CD4-positive, alpha-beta T cell treated with Interleukin-1 beta for 1 hour (primary cell): Measurements from ENCODE around the gene KIAA1586.
A peak's percentile ranks its signal among the peaks of the same experiment; 100 is the strongest.
"Not testable (repeated sequence)": the region's sequence is repeated elsewhere in the genome, so short reads cannot be mapped to it uniquely, and the experiment has no call there.

Experiments
- DNase-seq, 2 donors: peaks; one replicate each; pipeline ENCODE4 v3.0.0-alpha.2; 2020 to 2022

The KIAA1586 gene

DNA sequence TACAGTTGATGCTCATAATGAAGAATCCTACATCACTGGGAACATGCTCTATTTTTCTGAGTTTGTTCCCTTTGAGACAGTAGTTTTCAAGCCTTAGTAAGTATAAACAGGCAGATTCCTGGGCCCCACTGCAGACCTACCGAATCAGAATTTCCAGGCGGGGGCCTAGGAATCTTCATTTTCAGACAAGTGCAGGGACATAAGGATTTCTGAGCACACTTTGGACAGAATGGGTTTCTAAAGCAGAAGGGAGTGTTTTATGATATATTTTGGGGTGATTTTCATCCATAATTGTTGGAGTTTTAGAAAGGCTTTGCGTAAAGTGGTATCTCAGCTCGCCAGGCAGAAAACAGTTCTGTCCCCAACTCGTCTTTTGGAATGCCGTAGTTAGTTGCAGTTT lies 1.4 kb downstream of the KIAA1586 start:
- DNase-seq, result not testable (repeated sequence)

DNA sequence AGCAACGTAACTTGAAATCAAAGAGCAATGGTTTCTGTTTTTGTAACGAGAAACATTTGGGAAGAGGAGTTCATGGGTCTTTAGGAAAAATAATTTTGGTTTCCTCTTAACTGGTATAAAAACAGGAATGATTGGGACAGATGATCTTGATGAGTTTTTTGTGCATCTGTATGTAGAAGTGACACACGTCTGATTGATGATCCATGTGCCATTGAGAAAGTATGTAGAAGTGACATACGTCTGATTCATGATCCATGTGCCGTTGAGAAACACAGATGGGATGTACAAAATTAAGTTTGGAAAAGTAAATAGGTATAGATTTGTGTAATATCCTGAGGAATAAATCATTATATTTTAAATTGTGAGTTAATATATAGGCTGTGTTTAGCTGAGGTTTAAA lies 2.1 kb downstream of the KIAA1586 start:
- DNase-seq, result no peak

DNA sequence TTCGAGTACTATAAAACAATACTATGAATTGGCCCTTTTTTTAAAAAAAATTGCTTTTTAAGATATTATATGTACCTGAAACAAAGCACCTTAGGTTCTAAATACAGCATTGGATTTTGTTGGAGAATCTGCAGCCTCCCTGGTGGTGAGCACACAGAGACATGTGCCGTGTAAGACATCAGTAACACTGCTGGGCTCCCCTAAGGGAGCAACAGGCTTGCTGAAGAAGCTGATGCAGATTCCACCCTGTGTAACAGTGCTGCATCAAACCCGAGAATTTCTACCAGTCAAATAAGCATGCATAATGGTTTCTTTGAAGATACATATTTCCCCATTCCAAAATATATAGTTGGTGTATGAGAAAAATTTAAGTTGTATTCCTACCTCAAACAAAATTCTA lies 17.4 kb downstream of the KIAA1586 start:
- no peak for DNase-seq

DNA sequence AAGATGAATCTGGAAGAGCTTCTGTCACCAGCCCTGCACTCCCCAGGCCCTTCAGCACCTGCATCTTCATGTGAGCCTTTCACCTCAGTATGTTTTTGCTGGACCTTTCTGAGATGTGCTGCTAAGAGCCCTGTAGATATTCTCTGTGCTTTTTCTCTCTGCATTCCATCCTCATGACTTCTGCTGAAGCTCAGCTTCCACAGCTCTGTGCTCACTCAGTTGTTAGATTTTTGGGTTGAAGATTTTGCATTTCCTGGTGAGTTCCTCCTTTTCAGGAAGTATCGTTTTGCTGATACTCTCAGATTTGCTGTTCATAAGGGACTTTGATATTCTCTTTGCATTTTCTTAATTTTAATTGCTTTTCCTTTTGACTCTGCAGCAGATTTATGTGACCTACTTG lies 18.3 kb downstream of the KIAA1586 start:
- DNase-seq, result no peak

DNA sequence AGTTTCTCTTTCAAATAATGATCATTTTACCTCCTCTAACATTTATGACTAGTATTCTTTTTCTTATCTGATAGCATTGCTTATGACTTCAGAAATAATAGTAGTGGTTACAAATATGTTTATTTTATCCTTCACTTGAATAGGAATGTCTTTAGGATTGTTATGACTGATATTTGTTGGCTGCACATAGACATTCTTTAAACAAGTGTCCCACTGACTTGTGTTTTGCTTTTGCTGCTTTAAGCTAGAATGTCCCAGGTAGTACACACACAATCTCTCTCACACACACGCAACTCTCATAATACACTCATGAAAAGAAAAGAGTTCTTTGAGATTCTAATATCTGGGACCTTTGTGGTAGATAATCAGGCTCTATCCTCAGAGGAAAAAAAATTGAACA lies 21.6 kb downstream of the KIAA1586 start:
- DNase-seq, result no peak

DNA sequence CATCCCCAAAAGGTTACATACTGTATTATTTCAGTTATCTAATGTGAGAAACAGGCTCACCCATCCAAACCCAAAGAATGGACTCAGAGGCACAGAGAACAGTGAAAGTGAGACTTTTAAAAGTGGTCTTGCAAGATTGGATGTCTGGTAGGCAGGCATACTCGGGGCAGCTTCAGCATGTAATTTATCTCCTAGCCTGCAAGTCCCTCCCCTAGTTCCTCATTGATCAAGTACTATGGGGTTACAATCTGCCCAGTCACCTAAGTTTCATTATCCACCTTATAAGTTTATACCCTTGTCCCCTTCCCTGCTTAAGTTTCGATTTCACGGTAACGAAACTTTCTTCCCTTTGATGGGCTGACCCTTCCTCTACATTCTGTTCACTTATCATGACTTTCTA lies 22.7 kb downstream of the KIAA1586 start:
- no peak for DNase-seq

DNA sequence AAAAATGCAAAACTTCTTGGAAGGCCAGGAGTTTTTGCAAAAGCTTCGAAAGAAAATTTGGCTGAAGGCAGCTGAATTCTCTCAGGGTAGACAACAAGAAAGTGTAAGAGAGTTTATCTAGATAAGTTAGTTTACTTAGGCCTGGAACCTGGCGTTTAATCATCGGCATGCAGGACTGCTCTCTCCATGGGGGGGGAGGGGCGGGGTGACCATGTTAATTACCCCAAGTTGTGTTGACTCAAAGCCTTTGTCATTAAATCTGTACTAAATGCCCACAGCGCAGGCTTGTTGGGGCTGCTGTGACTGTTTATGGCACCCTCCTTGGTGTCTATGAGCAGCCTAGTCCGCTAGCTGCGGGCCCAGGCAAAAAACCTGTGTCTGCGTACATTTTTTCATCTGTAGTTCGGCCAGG lies 23.4 kb downstream of the KIAA1586 start:
- DNase-seq, result no peak

DNA sequence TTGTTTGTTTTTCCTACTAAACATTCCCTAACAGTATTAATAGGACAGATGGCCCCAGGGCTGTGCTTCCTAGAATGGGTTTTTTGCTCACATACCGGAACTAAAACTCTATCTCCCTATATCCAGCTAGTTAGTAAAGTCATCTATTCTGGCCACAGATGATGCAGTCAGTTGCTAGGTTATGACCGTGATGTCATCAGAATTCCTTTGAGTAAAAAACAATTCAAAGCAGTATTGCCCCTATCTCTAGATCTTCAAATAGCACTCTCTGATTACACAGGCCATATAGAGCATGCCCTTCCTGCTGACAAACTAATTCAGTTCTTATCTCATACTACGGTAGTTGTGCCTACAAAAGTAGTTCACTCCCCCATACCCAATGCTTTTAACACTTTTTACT lies 25.6 kb downstream of the KIAA1586 start:
- no peak for DNase-seq

DNA sequence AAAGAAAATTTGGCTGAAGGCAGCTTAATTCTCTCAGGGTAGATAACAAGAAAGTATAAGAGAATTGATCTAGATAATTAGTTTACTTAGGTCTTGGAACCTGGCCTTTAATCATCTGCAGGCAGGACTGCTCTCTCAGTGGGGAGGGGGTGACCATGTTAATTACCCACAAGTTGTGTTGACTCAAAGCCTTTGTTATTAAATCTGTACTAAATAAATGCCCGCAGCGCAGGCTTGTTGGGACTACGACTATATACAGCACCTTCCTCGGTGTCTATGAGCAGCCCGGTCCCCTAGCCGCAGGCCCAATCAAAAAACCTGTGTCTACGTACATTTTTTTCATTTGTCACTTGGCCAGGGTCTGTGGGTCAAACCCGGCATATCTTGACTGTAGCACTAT lies 27.9 kb downstream of the KIAA1586 start:
- DNase-seq, result no peak

DNA sequence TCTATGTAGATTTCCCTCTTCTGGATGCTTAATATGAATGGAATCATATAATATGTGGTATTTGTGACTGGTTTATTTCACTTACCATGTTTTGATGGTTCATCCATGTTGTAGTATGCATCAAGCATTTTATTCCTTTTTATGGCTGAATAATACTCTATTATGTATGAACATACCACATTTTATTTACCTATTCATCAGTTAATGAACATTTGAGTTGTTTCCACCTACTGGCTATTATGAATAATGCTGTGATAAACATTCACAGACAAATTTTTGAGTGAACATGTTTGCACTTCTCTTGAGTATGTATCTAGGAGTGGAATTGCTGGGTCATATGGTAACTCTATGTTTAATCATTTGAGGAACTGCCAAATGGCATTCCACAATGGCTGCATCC lies 28.6 kb downstream of the KIAA1586 start:
- DNase-seq, result no peak

DNA sequence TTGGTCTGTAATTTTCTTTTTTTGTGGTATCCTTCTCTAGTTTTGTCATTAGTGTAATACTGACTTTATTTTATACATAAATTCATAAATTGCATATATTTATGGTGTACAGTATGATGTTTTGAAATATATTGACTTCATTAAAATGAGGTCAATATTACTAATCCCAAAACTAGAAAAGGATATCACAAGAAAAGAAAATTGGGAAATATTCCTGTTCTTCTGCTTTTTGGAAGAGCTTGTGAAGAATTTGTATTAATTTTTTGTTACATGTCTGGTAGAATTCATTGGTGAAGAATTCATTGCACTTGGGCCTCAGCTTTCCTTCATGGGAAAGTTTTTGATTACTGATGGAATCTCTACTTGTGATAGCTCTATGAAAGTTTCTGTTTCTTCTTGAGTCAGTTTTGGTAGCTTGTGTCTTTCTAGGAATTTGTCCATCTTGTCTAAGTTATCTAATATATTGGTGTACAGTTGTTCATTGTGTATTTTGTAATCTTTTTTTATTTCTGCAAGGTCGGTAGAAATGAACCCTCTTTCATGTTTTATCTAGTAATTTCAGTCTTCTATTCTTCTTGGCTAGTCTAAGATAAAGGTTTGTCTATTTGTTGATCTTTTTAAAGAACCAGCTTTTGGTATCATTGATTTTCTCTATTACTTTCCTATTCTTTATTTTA lies 32.2 kb downstream of the KIAA1586 start:
- DNase-seq, result no peak

DNA sequence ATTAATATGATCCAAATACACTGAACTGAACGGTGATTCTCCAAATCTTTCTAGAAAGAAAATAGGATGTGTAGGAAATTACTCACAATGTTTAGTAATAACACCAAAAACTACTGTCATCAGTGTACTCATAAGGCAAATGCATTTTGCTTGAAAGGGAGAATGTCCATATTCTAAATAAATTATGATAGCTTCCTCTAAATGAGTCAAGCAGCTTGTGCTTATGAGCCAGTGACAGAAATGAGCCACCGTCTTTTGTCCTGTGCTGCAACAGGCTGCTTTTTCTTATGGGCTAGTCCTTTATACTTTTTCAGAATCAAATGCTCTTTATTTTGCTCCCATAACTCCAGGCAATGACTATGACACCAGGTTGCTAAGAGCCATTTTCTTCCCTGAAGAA lies 39.0 kb downstream of the KIAA1586 start:
- DNase-seq, result no peak

DNA sequence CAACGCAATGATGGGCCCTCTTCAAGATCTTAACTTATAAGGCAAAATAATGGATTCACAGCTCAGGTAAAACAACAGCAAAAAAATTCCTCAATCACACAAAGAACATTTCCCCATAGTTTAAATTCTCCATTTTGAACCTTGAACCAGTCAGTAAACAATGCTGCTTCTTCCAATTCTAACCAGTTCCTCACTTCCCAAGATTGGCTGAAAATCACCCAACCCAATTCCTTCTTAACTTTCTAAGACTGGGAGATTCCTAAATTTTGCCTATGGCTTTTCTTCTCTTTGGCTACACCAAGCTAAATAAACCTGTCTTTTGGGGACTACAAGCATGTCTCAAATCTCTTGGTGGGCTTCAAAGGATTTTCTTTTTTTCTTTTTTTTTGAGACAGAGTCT lies 40.4 kb downstream of the KIAA1586 start:
- no peak for DNase-seq

DNA sequence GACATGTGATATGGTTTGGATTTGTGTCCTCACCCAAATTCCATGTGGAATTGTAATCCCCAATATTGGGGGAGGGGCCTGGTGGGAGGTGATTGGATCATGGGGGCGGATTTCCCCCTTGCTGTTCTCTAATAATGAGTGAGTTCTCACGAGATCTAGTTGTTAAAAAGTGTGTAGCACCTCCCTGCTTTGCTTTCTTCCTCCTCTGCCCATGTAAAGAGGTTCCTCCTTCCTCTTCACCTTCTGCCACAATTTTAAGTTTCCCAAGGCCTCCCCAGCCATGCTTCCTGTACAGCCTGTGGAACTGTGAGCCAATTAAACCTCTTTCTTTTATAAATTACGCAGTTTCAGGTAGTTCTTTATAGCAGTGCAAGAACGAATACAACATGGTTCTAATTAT lies 41.4 kb downstream of the KIAA1586 start:
- DNase-seq, result no peak

DNA sequence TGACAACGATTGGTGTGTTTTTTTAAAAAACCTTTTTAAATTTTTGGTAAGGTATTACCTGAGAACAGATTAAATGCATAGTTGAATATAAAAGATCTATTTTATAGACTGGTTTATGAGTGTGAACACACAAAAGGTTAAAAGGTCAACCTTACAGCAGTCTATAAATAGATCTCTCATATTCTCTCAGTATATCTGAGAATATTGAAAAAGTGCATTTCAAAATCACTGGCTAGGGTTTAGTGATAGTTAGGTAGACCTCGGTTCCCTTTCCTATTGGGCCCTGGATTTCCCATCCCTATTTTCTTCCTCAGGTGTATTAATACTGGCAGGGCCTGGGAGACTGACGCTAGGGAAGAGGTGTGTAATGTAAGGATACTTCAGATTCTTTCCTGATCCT lies 42.8 kb downstream of the KIAA1586 start:
- no peak for DNase-seq

DNA sequence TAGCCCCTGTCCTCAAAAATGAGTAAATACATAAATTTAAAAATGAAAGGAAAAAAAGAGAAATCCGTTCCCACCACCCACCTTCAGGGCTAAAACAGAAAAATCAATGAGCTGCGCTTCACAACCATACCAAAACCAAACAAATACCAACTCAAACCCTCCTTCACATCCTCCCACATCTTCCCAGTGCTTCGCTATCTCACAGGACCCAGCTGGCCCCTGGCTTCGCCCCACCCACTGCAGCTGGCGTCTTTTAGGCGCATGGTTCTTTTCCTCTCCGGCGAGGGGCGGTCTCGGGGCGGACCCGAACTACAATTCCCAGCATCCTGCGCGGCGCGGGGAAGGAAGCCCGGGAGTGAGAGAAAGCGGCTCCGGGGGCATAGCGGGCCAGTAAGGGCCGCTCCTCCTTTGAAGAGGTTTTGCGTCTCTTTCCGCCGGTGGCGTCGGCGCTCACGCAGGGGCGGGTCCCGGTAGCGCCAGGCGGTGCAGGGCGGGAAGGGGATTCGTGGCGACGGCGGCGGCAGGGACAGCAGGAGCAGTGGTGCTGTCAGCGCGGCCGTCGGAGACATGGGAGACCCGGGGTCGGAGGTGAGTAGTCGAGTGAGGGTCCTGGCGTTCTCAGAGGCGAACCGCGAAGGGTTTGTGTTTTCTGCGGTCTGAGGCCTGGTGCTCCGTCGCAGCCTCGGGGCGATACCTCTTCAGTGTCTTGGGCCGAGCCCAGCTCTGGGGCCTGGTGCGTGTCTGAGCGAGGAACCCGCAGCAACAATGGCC lies 43.4 kb downstream of the KIAA1586 start, which contains the start of gene ZNF451:
Gene ZNF451 (plus strand): TSS at position 502 of the 771 bp plus-strand sequence. CDS start 66 bp downstream, at position 568.
- peak; percentile 95 to 96 for DNase-seq

DNA sequence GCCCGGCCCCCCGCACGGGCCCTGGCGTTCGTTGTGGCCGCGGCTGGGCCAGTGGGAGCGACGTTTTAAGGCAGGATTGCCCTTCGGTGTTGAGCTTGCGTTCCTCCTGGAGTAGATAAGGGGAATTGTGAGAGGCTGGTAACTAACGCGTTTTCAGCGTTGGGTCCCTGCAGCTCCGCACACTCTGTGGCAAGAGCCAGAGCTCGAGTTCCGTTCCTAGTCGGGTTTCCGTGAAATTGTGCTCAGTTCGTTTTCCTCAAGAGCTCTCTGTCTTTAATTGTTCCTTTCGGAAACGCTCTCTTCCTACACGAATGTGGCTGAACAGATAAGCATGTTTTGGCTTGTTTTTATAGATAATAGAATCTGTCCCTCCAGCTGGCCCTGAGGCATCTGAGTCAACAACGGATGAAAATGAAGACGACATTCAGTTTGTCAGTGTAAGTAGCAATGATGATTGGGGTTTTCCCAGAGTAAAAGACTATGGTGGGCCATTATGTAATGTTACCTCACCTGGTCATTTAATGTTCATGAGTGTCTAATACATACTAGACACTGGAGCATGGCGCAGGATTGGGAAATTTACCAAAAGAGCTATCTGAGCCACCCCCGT lies 44.1 kb downstream of the KIAA1586 start:
- DNase-seq, result not testable (repeated sequence)

DNA sequence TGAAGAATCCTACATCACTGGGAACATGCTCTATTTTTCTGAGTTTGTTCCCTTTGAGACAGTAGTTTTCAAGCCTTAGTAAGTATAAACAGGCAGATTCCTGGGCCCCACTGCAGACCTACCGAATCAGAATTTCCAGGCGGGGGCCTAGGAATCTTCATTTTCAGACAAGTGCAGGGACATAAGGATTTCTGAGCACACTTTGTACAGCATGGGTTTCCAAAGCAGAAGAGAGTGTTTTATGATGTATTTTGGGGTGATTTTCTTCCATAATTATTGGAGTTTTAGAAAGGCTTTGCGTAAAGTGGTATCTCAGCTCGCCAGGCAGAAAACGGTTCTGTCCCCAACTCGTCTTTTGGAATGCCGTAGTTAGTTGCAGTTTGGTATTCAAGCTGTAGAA lies 44.9 kb downstream of the KIAA1586 start:
- DNase-seq, result not testable (repeated sequence)

DNA sequence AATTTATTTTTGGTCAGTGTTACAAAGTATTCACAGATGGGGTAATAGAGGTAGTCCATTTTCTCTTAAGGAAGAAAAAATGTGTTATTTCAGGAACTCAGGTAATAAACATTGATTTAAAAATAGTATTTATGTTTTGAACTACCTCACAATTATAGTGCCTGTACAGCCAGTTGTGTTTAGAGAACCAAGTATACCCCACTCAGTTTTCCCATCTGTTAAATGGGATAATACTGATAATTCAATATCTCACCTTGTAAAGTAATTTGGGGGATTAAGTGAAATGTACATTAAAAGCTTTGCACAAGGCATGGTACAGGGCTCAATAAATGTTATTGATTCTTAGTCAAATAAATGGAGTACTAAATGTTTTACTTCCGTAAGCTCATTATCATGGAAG lies 48.2 kb downstream of the KIAA1586 start:
- no peak for DNase-seq

DNA sequence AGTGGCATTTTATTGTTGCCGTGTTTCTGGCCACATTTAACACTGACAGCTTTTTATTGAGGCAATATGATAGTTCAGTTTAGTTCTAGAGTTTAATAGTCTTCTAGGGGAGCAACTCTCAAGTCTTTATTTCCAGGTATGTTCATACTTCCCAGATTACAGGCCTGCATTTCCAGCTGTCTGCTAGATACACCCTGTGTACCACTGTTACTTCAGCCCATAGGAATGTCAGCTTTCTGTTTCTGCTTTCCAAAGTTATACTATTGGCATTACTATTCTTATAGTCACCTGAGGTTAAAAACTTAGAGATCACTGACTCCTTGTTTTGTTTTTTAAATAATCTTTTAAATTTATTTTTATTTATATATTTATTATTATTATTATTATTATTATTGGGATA lies 51.1 kb downstream of the KIAA1586 start:
- no peak for DNase-seq

DNA sequence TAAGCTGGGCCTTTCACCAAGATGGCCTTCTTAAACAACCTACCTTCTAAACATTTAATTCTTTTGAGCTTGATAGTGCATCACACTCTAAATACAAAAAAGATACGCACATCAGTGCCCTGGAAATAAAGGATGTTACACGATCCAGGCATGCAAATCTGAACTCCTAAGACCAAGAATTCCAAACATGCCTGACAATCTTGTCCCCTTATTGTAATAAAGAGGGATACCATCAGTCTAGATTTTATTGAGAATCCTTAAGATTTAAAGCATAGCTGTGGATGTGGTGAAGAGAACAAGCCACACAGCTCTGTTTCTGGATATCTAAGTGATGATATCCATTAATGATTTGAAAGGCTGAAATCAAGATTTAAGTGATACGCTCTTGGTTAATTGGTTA lies 56.5 kb downstream of the KIAA1586 start:
- DNase-seq, result no peak

DNA sequence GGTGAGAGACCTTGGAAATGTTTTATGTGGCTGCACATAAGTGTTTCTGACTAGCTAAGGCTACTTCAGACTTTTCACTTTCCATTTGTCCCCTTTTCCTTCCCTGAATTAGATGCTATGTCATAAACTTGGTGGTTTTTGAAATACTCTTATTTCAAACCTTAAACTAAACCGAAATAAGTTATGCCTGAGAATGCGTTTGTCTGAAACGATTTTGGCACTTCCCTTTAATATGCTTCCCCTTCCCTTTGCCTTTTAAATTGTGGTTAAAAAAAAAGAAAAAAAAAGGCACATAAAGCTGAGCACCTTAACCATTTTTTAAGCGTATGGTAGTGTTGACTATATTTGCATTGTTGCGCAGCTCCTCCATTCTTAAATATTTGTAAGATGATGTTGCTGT lies 57.8 kb downstream of the KIAA1586 start:
- no peak for DNase-seq
